Adrenal gland (tissue), 5 donors: ENCODE data around the gene IFITM5.

Experiments used
- POLR2A ChIP-seq, 2 donors: fragments of 450-650 bp; IDR thresholded peaks; one replicate each; pipeline ENCODE4 v1.6.1; 2017; ENCODE audit warnings: antibody characterized with exemption in 2 of 2, mild to moderate bottlenecking in 2 of 2, moderate library complexity in 1 of 2
- TF ChIP-seq, protein P1 (sequence below), 6 experiments: fragments of 450-650 bp in 4 of 6; fragments of 200-600 bp in 2 of 6; sonication (generic) in 1 of 6; IDR thresholded peaks; 1 replicate in 5 of 6; 2 replicates in 1 of 6; pipeline versions ENCODE4 v1.5.1 to v1.8.0; 2016 to 2021; ENCODE audit warnings: antibody characterized with exemption in 6 of 6, mild to moderate bottlenecking in 2 of 6, moderate library complexity in 1 of 6
- donor health status: DM: no; HTN: no; CAD: no.

DNA sequence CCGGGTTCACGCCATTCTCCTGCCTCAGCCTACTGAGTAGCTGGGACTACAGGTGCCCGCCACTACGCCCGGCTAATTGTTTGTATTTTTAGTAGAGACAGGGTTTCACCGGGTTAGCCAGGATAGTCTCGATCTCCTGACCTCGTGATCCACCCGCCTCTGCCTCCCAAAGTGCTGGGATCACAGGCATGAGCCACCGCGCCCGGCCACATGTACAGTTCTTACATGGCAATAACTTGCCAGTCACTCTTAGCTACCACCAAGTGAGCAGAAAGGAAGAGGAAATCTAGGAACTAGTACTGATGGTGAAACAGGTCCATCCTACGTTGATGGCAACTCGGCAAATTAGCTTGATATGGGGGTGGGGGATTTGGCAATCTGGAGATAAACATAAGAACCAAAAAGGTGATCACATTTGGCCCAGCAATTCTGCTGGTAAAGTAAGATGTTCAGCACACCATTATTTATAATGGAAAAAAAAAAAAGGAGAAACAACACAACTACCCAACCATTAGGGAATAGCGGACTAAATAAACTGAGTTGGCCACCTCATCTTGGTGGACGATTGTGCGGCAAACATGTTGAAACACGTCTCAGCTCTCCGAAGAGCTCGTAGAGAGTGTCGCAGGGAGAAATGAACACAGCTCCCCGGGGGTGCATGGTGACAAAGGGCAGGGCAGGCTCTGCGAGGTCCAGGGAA lies 15.8 kb downstream of the IFITM5 start:
- TF ChIP-seq, protein P1, sequence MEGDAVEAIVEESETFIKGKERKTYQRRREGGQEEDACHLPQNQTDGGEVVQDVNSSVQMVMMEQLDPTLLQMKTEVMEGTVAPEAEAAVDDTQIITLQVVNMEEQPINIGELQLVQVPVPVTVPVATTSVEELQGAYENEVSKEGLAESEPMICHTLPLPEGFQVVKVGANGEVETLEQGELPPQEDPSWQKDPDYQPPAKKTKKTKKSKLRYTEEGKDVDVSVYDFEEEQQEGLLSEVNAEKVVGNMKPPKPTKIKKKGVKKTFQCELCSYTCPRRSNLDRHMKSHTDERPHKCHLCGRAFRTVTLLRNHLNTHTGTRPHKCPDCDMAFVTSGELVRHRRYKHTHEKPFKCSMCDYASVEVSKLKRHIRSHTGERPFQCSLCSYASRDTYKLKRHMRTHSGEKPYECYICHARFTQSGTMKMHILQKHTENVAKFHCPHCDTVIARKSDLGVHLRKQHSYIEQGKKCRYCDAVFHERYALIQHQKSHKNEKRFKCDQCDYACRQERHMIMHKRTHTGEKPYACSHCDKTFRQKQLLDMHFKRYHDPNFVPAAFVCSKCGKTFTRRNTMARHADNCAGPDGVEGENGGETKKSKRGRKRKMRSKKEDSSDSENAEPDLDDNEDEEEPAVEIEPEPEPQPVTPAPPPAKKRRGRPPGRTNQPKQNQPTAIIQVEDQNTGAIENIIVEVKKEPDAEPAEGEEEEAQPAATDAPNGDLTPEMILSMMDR (IDR thresholded peaks at IDR 0.05): no peak
- TF ChIP-seq POLR2A (IDR thresholded peaks at IDR 0.05): no peak
